NCI-H1694 (cell line): ENCODE results near the gene TRO.
A peak's percentile ranks its signal among the peaks of the same experiment; 100 is the strongest.

Experiments
- DNase-seq: peaks from one replicate; lab custom pipeline; 2025; lab: John Stamatoyannopoulos, UW

The TRO gene, protein sequence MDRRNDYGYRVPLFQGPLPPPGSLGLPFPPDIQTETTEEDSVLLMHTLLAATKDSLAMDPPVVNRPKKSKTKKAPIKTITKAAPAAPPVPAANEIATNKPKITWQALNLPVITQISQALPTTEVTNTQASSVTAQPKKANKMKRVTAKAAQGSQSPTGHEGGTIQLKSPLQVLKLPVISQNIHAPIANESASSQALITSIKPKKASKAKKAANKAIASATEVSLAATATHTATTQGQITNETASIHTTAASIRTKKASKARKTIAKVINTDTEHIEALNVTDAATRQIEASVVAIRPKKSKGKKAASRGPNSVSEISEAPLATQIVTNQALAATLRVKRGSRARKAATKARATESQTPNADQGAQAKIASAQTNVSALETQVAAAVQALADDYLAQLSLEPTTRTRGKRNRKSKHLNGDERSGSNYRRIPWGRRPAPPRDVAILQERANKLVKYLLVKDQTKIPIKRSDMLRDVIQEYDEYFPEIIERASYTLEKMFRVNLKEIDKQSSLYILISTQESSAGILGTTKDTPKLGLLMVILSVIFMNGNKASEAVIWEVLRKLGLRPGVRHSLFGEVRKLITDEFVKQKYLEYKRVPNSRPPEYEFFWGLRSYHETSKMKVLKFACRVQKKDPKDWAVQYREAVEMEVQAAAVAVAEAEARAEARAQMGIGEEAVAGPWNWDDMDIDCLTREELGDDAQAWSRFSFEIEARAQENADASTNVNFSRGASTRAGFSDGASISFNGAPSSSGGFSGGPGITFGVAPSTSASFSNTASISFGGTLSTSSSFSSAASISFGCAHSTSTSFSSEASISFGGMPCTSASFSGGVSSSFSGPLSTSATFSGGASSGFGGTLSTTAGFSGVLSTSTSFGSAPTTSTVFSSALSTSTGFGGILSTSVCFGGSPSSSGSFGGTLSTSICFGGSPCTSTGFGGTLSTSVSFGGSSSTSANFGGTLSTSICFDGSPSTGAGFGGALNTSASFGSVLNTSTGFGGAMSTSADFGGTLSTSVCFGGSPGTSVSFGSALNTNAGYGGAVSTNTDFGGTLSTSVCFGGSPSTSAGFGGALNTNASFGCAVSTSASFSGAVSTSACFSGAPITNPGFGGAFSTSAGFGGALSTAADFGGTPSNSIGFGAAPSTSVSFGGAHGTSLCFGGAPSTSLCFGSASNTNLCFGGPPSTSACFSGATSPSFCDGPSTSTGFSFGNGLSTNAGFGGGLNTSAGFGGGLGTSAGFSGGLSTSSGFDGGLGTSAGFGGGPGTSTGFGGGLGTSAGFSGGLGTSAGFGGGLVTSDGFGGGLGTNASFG (N-terminal part only)

DNA sequence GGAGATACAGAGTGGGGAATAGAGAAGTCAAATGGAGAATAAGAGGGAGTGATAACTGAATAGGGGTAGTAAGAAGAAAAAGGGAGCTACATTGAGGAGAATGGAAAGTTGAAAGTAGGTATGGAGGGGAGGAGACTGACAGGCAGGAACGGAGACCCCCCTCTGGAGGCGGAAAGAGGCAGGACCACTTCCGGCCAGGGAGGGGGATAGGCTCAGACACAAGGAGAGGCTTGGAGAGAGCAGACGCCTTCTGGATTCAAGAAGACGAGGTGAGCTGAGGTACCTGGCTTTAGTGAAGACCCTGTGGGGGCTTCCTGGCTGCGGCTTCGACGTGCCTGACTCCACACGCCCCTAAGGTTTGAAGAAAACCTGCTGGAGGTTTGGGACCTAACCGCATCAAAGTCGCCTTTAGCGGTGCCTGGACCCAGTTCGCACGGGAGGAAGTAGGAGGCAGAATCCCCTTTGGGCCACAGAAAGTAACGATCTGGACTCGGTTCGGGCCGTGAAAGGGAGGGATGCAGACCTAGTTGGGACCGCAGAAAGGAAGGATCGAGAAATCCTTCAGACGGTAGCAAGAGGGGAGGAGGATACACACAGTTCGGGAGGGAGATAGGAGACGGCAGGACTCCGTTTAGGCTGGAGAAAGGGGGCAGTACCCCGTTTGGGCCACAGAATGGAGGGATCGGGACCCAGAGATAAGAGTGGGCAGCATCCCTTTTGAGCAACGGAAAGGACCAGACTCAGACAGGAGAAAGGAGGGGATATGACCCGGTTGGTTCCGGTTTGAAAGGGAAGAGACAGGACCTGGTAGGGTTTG lies at the start of gene TRO:
Gene TRO (plus strand): TSS at position 215 of the 817 bp plus-strand sequence. CDS start 1,423 bp downstream, outside the sequence.
- DNase-seq: peak; percentile 17

DNA sequence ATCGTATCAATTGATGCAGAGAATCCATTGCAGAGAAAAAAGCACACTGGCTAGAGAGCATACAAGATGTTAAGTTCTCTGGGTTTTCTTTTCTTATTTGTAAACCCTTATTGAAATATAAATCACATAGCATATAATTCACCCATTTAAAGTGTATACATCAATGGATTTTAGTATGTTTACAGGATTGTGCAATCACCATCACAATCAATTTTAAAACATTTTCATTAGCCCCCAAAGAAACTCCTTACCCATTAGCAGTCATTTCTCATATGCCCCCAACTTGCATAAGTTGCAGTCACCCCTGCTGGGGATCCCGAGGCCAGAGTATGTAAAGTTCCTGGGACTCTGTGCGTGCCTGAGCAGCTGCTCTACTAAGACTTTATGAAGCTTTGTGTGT lies 34.9 kb upstream of the TRO start:
- no peak for DNase-seq

DNA sequence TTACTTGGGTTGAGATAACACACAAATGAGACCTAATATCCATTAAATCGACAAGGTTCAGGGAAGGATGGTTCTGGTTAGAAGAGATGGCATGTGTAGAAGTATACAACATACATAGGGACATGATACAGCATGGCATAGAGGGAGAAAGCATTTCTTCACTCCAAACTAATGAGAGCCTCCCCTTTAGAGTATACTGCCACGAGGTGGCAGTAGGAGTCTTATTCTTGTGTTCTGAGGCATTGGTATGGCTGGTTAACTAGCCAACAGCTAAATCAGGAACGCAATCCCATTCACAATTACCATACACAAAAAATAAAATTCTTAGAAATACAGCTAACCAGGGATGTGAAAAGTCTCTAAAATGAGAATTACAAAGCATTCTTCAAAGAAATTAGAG lies 29.1 kb upstream of the TRO start:
- DNase-seq: peak; percentile 4

DNA sequence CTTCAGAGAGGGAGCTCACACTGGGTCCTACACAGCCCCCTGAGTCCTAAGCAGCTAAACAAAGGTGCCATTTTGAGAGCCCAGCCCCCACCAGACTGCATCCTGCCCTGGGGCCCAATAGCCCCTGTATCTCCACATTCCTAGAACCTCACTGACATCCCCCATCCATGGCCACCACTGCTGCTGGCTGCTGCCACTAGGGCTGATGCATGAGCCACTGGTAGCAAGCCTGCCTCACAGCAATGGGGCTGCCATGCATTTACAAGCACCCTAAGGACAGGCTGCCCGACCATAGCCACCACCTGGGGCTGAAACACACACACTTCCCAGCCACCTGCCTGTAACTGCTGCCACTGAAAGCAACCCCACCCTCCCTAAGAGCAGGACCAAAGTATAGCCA lies 26.5 kb upstream of the TRO start:
- no peak for DNase-seq

DNA sequence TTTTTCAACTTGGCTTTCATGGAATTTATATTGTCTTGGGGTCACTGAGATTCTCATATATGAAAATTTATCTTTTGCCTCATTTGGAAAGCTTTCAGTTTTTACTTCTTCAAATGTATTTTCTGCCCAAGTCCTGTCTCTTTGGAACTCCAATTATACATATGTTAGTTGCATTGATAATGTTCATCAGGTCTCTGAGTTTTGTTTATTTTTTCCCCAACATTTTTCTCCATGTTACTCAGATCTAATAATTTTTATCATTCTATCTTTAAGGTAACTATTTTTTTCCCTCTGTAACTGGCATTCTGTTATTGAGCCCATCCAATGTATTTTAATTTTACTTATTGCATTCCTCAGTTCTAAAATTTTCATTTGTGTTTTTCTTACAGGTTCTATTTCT lies 10.7 kb upstream of the TRO start:
- no peak for DNase-seq

DNA sequence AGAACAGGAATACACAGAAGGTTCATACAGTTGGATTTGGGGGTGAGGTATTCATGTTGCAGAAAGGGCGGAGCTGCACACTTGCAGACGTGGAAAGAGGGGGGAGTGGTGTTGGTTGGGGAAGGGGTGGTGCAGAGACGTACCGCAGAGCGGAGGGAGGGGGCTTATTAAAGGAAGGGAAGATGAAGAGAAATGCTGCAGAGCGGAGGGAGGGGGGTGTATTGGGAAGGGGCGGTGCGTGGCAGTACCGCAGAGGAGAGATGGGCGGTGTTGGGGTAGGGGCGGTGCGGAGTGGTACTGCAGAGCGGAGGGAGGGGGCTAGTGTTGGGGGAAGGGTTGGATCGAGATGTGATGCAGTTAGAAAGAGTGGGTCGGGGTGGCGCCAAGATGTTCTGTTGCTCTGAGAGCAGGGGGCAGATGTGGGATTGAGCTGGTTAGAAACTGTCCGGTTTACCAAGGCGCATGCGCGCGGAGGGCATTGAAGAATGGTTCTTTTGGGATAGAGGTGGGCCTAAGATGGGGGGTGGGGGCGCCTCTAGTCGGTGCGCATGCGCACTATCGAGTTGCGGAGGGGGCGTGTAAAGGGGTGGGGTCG lies 900 bp downstream of the TRO start:
- DNase-seq: peak; percentile 77

DNA sequence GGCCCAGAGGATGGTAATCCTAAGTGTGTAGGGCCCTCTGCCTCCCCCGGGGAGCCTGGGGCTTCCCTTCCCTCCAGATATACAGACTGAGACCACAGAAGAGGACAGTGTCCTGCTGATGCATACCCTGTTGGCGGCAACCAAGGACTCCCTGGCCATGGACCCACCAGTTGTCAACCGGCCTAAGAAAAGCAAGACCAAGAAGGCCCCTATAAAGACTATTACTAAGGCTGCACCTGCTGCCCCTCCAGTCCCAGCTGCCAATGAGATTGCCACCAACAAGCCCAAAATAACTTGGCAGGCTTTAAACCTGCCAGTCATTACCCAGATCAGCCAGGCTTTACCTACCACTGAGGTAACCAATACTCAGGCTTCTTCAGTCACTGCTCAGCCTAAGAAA lies 1.9 kb downstream of the TRO start:
- DNase-seq: no peak

DNA sequence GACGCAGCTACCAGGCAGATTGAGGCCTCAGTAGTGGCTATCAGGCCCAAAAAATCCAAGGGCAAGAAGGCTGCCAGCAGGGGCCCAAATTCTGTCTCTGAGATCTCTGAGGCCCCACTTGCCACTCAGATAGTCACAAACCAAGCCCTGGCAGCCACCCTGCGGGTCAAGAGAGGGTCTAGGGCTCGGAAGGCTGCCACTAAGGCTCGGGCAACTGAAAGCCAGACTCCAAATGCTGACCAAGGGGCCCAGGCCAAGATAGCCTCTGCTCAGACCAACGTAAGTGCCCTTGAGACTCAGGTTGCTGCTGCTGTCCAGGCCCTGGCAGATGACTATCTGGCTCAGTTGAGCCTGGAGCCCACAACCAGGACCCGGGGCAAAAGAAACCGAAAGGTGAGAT lies 2.8 kb downstream of the TRO start:
- no peak for DNase-seq

DNA sequence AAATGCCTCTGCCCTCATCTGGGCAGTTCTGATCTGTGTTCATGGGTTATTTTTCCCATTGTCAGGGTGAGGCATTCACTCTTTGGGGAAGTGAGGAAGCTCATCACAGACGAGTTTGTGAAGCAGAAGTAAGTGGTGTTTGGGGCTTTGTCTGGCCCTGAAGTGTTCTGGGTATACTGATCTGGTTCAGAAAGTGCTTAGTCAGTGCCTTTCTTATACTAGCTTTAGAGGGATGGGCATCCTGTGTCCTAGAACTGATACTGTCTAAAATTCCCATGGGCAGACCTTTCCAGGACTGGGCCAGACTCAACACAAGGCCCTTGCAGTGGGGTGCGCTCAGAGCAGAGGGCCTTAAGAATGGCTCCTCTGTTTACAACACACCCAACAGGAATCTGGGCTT lies 6.4 kb downstream of the TRO start:
- no peak for DNase-seq

DNA sequence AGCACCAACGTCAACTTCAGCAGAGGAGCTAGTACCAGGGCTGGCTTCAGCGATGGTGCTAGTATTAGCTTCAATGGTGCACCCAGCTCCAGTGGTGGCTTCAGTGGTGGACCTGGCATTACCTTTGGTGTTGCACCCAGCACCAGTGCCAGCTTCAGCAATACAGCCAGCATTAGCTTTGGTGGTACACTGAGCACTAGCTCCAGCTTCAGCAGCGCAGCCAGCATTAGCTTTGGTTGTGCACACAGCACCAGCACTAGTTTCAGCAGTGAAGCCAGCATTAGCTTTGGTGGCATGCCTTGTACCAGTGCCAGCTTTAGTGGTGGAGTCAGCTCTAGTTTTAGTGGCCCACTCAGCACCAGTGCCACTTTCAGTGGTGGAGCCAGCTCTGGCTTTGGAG lies 8.3 kb downstream of the TRO start:
- DNase-seq: no peak

DNA sequence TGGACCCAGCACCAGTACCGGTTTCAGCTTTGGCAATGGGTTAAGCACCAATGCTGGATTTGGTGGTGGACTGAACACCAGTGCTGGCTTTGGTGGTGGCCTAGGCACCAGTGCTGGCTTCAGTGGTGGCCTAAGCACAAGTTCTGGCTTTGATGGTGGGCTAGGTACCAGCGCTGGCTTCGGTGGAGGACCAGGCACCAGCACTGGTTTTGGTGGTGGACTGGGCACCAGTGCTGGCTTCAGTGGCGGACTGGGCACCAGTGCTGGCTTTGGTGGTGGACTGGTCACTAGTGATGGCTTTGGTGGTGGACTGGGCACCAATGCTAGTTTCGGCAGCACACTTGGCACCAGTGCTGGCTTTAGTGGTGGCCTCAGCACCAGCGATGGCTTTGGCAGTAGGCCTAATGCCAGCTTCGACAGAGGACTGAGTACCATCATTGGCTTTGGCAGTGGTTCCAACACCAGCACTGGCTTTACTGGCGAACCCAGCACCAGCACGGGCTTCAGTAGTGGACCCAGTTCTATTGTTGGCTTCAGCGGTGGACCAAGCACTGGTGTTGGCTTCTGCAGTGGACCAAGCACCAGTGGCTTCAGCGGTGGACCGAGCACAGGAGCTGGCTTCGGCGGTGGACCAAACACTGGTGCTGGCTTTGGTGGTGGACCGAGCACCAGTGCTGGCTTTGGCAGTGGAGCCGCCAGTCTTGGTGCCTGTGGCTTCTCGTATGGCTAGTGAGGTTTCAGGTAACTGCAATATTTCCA lies 9.8 kb downstream of the TRO start:
- no peak for DNase-seq

DNA sequence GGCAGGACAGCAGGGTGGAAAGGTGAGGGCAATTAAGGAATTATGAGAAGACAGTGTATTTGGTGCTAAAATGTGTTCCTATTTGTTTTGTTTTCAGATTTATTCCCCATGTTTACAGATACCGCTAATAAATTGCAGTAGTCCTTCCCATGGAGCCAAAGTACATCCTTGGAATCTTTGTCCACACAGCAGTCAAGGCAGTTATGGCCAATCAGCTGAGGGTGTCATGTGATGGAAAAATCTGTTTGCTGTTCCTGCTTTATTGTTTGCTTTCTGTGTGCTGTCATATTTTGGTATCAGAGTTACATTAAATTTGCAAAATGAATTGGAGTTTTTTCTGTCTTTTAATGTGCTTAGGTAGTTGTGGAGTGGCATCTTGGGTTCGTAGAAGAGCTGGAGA lies 10.5 kb downstream of the TRO start:
- no peak for DNase-seq

DNA sequence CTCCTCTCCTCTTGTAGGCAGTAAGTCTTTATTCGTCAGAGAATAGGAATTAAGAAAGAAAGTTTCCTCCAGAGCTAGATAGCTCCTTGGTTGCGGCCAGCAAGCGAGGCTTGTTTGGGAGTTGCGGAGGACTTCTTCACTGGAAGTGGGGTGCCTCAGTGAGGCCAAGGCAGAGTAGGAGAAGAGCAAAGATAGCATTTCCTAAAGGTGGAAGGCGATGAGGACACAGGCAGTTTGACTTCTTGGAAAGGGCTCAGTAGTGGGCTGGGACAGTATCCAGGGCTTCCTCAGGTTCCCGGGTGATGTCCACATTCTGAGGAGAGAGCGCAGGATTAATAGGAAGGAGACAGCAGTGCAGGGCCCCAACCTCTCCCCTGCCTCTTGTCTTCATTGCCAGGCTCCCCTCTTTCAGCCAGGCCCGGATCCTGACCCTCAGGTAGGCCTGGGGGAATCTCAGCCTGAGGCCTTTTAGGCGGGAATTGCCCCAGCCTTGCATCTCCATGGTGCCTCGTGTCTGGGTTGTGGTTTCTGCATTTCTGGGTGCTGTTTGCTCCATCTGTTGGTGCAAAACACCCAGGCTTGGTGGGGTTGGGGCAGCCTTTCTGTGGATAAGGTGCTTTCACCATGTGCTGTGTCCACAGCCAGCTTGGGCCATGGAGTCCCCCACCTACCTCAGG lies 12.7 kb downstream of the TRO start:
- no peak for DNase-seq

DNA sequence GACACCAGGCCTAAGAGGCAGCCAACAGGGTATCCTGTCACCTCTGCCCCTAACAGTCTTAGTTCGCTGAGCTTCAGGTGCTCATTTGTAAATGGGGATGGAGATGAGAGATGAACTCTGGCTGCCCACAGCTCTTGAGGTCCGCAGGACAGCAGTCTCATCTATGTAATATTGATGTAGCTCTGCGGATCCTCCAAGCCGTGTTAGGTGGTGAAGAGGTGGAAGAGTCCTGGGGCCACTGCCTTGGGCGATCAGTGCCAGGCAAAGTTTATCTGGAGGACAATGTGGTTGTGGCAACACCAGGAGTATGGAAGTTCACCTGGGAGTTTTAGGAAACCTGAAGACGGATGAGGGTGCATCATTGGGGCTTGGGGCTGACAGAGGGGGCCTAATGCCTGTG lies 13.4 kb downstream of the TRO start:
- DNase-seq: no peak

DNA sequence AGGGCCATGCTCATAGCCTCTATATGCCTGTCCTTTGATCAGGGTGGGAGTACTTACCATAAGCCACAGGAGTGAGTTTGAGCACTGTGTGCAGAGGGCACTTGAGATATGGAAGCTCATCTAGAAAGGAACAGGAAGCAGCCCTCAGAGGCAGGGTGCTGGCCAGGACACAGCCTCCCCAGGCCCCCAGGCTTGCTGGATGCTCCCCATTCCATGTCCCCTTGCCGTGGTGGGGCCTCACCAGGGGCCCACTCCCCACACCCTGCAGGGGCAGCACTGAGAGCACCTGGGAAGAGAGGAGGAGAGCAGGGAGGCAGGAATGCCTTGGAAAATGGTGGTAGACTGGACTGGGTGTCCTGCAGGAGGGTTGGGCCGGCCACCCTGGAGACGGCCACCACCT lies 14.3 kb downstream of the TRO start:
- no peak for DNase-seq

DNA sequence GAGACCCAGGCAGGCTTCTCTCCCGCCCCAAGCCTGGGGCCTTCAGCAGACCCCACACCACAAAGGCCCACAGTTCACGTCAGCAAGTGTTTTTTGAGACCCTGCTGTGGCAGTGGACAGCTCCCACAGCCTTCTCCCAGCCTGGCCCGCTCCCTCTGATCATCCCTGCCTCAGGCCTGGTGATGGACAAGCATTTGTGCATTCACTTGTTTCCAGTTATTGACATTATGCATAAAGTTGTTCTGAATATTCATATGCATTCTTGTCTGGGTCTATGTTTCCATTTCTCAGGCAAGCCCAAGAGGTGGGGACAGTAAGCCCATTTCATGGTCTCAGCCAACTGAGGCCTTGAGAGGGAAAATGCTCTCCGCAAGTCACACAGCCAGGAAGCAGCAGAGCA lies 14.7 kb downstream of the TRO start:
- no peak for DNase-seq

DNA sequence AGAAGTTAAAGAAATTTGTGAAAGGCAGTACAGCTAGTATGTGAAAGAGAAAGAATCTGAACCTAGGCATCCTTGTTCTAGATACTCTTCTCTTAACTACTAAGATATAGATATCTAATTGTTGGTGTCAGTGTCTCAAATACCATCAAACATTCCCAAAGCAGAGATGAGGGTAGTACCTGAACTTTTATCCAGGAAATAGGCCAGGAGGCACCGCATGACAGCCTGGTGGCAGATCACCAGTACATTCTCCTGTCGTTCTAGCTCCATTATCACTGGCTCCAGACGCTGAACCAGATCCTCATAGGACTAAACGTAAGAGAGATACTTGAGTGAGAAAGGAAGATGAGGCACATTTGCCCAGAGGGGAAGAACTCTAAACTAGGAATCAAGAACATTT lies 16.8 kb downstream of the TRO start:
- DNase-seq: no peak

DNA sequence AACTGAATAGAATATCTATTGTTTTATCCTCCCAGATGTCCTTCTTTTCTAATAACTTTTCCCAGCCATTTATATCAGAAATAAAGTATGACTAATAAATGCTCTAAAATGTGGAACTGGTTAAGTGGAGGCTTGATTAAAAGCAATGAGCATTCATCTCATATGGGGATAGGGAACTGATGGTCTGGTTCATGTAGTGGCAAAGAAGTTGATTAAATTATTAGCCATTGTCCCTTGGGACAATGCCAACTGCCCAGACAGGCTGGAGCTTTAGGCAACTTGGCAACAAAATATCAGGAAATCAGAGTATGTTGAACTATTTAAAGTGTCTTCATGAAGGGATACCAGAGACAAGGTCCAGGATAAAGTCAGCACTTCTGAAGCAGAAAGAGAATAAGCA lies 24.2 kb downstream of the TRO start:
- DNase-seq: no peak

DNA sequence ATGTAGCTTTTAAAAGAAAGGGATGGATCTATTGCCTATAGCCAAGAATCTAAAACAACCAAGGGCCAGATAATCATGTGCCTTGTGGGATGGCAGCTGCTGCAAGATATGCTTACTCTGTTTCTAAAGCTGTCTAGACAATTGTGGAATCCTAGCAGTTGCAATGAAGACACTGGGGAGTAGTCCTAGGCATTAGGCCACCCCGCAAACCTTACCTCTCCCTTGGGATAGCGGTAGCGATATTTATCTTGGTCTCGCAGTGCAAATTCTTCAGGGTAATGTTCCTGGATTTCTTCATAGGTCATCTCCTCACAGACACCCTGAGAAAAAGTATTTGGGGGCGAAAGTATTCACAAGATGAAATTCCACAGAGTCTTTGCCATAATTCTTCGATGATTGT lies 24.6 kb downstream of the TRO start:
- no peak for DNase-seq
